GM12878 (cell line): Measurements from ENCODE around the gene NPDC1. TPM values are rescaled to one million over a fixed set of nuclear protein-coding genes. Genes with fewer than 3 reads are reported as not detected.

Experiments
- ATAC-seq: fragments of 200-7000 bp; cut with Tn5 transposase; 3 replicates; pipeline ENCODE4 v1.9.1; 2020; ENCODE audit warnings: mild to moderate bottlenecking, moderate library complexity
- BruUV-seq: library from RNA; stranded (reverse); fragments of 400-500 nt; replicated peaks from 2 replicates; lab custom pipeline; 2021; lab: Mats Ljungman, UMichigan
- CTCF ChIA-PET: fragments of 300-600 bp; sonication (Branson Sonifier 250); formaldehyde crosslinking; extraction: SDS; loops from one replicate; lab custom pipeline; 2021; ENCODE audit warnings: inconsistent platforms; lab: Yijun Ruan, JAX
- POLR2A ChIA-PET: fragments of 350-600 bp; formaldehyde crosslinking; extraction: SDS; loops from one replicate; lab custom pipeline; 2021; ENCODE audit warnings: inconsistent platforms; lab: Charles Lee
- RAD21 ChIA-PET: fragments of 300-600 bp; sonication (Branson Sonifier 250); formaldehyde crosslinking; loops from one replicate; lab custom pipeline; 2023; ENCODE audit warnings: antibody characterized with exemption; ENCODE audit not compliant: unreplicated experiment; lab: Charles Lee
- SMC1A ChIA-PET: fragments of 300-600 bp; sonication (Branson Sonifier 250); formaldehyde crosslinking; loops from one replicate; lab custom pipeline; 2023; ENCODE audit not compliant: unreplicated experiment, uncharacterized antibody; lab: Charles Lee
- DNase-seq: peaks from one replicate; pipeline ENCODE4 v3.0.0-alpha.2; 2011; ENCODE audit warnings: low read depth, low spot score
- FAIRE-seq: peaks from 3 replicates; lab custom pipeline; 2011; peaks lifted over from hg19 to GRCh38; lab: Jason Lieb, UNC
- H2AFZ ChIP-seq: 2 replicates; pipeline ENCODE4 v1.6.0; 2011; ENCODE audit warnings: low read depth, low read length, control low read depth; ENCODE audit not compliant: control insufficient read depth
- H3K27ac ChIP-seq: 2 replicates; pipeline ENCODE4 v1.5.1; 2011; ENCODE audit warnings: control low read depth; ENCODE audit not compliant: control insufficient read depth, insufficient read depth
- H3K27me3 ChIP-seq, 2 experiments: replicated peaks in 1 of 2; 2 replicates each; pipeline versions ENCODE4 v1.6.0 to v1.6.1; 2011; ENCODE audit warnings: low read length in 1 of 2; ENCODE audit not compliant: control insufficient read depth in 2 of 2, insufficient read depth in 2 of 2
- H3K36me3 ChIP-seq, 2 experiments: 2 replicates each; pipeline ENCODE4 v1.5.1; 2011; ENCODE audit warnings: low read length in 1 of 2; ENCODE audit not compliant: control insufficient read depth in 2 of 2, insufficient read depth in 2 of 2
- H3K4me1 ChIP-seq: 2 replicates; pipeline ENCODE4 v1.6.1; 2011; ENCODE audit warnings: mild to moderate bottlenecking, low read length, moderate library complexity, mixed read lengths; ENCODE audit not compliant: control insufficient read depth, insufficient read depth
- H3K4me2 ChIP-seq: 2 replicates; pipeline ENCODE4 v1.6.0; 2011; ENCODE audit warnings: control low read depth; ENCODE audit not compliant: control insufficient read depth, insufficient read depth
- H3K4me3 ChIP-seq: fragments of 200-600 bp; sonication (generic); 2 replicates; pipeline ENCODE4 v1.5.1; 2016
- H3K79me2 ChIP-seq: 2 replicates; pipeline ENCODE4 v1.6.0; 2011; ENCODE audit warnings: low read length; ENCODE audit not compliant: control insufficient read depth, insufficient read depth
- H3K9ac ChIP-seq: 2 replicates; pipeline ENCODE4 v1.8.0; 2011; ENCODE audit warnings: low read length, control low read depth, mixed read lengths; ENCODE audit not compliant: control insufficient read depth, insufficient read depth
- H3K9me3 ChIP-seq: replicated peaks from 3 replicates; pipeline ENCODE4 v1.5.1; 2011; ENCODE audit warnings: mild to moderate bottlenecking, low read length; ENCODE audit not compliant: control insufficient read depth, insufficient read depth
- H4K20me1 ChIP-seq: 2 replicates; pipeline ENCODE4 v1.6.0; 2011; ENCODE audit not compliant: control insufficient read depth, insufficient read depth
- BACH1 ChIP-seq: fragments of 450-650 bp; IDR thresholded peaks from 2 replicates; pipeline ENCODE4 v1.6.1; 2017; ENCODE audit warnings: mild to moderate bottlenecking, borderline replicate concordance
- WGBS: methylation state at CpG from one replicate; pipeline ENCODE4 v1.1.6; 2016; ENCODE audit warnings: low lambda C conversion rate; ENCODE audit not compliant: insufficient replicate concordance, insufficient coverage; ENCODE audit errors: missing lambda C conversion rate; 5-methylcytosine and 5-hydroxymethylcytosine counted together
- in situ Hi-C: fragments of 300-500 bp; cut with MboI; formaldehyde crosslinking; loops from 9 replicates; pipeline ENCODE4 v1.14.3; 2018; ENCODE audit warnings: mixed read lengths
- intact Hi-C: fragments of 100-400 bp; cut with micrococcal nuclease; formaldehyde crosslinking; loops from one replicate; pipeline ENCODE4 v1.14.2; 2022; ENCODE audit not compliant: unreplicated experiment
- polyA plus RNA-seq, 11 experiments: library from polyadenylated mRNA; depleted of rRNA in 4 of 11; unstranded in 6 of 11; stranded (reverse) in 5 of 11; fragments of >200 nt; fragmentation: Nextera tagmentation in 4 of 11; fragmentation: Illumina TruSeq in 1 of 11; extraction: Ambion mirVana in 4 of 11; extraction: Trizol in 1 of 11; gene quantifications; 1 replicate in 1 of 11; 2 replicates in 10 of 11; pipeline versions ENCODE4 v1.2.1 to v1.2.3, GENCODE V29; 2011 to 2016; ENCODE audit warnings: inconsistent platforms in 2 of 11, missing spikeins in 2 of 11, low read depth in 1 of 11
- total RNA-seq, 4 experiments: library from RNA; depleted of rRNA in 3 of 4; stranded (reverse); fragments of >200 nt in 3 of 4; fragmentation: Illumina TruSeq in 1 of 4; extraction: Trizol in 1 of 4; gene quantifications; 2 replicates each; pipeline versions ENCODE4 v1.2.1 to v1.2.3, GENCODE V29; 2013 to 2021
- TF ChIP-seq, protein P1 (sequence below): fragments of 450-650 bp; conservative IDR thresholded peaks from 2 replicates; pipeline ENCODE4 v1.6.1; 2017; ENCODE audit warnings: mild to moderate bottlenecking, moderate library complexity

Gene NPDC1
- total and polyA plus RNA-seq, 10 of the 15 experiments (the other 5 are each of a cell fraction or from before 2014, with no cell fraction given), result 0.04 to 1.7 (median 0.77) TPM; not detected in 2

DNA sequence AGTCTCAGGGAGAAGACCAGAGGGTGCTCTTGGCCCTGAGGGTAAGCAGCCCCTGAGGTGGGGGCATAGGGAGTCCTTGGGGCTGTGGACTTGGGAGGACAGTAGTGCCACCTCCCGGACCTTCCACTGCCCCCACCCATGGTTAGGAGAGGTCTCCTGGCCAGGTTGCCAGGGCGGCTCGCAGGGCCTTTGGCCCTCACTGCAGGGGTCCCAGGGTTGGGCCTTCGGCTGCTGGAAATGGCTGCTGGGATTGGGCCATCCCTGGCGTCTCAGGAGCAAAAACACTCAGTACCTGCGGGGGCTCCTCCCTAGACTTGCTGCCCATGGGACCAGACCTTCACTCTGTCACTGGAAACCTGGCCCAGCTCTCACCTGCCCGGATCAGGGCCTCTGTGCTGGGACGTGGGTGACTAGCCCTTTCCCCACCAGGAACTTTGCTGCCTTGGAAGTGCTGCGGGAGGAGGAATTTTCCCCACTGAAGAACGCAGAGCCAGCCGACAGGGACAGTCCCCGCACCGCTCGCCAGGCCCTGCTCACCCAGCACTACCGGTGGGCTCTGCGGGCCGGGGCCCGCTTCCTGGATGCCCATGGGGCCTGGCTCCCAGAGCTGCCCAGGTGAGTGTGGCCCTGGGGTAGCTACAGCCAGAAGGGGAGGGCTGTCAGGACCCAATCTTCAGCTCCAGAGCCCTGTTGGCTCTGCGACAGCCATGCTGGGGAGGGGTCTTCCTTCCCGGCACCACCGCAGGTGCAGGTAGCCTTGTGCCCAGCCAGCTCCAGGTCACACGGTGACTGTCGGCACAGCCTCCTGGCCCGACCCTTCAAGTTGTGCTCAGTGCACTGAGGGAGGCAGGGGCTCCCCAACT lies 34.5 kb upstream of the NPDC1 start:
- POLR2A ChIA-PET, result interaction anchor here (4.6 kb wide), 1 partner anchor 10 kb away, joined by 18 read pairs; the partner anchor contains the start of gene SAPCD2
- no TSS peak for BruUV-seq

More for the DNA sequence above, 34.5 kb upstream of the NPDC1 start:
- H3K27me3 ChIP-seq, result no peaks in the 10 kb centered on the region
- no peak for FAIRE-seq
- no peak overlapping the region for H3K9ac ChIP-seq
- ChIA-PET CTCF (interaction anchor here (0.6 kb wide), 1 partner anchor 10 kb away, joined by 3 read pairs; no protein-coding TSS in a partner anchor), RAD21 (no interaction called here), SMC1A (no interaction called here)
- H3K4me3 ChIP-seq, result no peak overlapping the region
- in situ Hi-C loops (no loop called here), intact Hi-C loops (no loop called here)
- H3K4me2 ChIP-seq, result no peak overlapping the region
- no peak for ATAC-seq
- peaks cover 8% of the 10 kb centered on the region for H3K79me2 ChIP-seq
- H3K9me3 ChIP-seq, result no peaks in the 10 kb centered on the region
- no peak overlapping the region for H3K27ac ChIP-seq
- H4K20me1 ChIP-seq, result no peaks in the 10 kb centered on the region; the same call in 1 of the 2 replicates
- WGBS, result 87% methylated on average over 21 of the region's 24 CpGs
- H2AFZ ChIP-seq, result no peak overlapping the region
- H3K36me3 ChIP-seq, result peaks cover 0 to 5% of the 10 kb centered on the region in 2 experiments; a peak in 3 of 4 replicates
- H3K4me1 ChIP-seq, result peaks cover 34% of the 10 kb centered on the region
- no peak for DNase-seq
- TF ChIP-seq, protein P1, sequence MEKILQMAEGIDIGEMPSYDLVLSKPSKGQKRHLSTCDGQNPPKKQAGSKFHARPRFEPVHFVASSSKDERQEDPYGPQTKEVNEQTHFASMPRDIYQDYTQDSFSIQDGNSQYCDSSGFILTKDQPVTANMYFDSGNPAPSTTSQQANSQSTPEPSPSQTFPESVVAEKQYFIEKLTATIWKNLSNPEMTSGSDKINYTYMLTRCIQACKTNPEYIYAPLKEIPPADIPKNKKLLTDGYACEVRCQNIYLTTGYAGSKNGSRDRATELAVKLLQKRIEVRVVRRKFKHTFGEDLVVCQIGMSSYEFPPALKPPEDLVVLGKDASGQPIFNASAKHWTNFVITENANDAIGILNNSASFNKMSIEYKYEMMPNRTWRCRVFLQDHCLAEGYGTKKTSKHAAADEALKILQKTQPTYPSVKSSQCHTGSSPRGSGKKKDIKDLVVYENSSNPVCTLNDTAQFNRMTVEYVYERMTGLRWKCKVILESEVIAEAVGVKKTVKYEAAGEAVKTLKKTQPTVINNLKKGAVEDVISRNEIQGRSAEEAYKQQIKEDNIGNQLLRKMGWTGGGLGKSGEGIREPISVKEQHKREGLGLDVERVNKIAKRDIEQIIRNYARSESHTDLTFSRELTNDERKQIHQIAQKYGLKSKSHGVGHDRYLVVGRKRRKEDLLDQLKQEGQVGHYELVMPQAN, result no peak
- peak; percentile 9; the same call in 1 of the 2 replicates for TF ChIP-seq BACH1
- TF ChIP-seq, all 136 proteins: peak for 1
